Measurements from ENCODE around the gene PACSIN1. TPM values are rescaled to one million over a fixed set of nuclear protein-coding genes. Genes with fewer than 3 reads are reported as not detected.

Gene PACSIN1
- total RNA-seq, 1 experiment from 2014 or later = not detected

DNA sequence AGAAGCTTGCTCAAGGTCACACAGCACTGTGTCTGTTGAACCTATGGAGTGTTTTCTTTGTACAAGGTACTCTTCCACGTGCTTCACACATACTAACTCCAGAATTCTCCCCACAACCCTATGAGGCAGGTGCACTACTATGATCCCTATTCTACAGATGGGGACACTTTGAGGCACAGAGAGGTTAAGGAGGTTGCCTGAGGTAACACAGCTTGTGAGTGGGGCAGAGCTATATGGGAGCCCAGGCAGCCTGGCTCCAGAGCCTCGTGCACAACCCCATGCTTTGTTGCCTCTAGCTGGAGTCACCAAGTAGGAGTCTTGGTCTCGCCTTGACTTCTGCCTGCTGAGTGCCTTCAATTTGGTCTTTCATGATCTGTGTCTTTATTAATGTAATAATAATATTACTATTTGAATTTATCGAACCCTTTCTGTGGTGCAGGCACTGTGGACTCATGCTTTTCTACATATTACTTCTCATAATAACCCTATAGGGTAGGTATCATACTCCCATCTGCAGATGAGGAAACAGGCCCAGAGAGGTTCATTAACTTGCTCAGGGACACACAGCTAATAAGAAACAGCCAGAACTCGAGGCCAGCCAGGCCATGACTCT, 103.6 kb downstream of the PACSIN1 start:
- CTCF ChIA-PET = interaction anchor here (0.6 kb wide), 1 partner anchor 636 kb away, joined by 3 read pairs; no protein-coding TSS in a partner anchor
- intact Hi-C loops (cut with micrococcal nuclease; ENCODE audit: unreplicated experiment) = no loop called here
- POLR2A ChIA-PET (ENCODE audit: low non-redundant PET) = no interaction called here

DNA sequence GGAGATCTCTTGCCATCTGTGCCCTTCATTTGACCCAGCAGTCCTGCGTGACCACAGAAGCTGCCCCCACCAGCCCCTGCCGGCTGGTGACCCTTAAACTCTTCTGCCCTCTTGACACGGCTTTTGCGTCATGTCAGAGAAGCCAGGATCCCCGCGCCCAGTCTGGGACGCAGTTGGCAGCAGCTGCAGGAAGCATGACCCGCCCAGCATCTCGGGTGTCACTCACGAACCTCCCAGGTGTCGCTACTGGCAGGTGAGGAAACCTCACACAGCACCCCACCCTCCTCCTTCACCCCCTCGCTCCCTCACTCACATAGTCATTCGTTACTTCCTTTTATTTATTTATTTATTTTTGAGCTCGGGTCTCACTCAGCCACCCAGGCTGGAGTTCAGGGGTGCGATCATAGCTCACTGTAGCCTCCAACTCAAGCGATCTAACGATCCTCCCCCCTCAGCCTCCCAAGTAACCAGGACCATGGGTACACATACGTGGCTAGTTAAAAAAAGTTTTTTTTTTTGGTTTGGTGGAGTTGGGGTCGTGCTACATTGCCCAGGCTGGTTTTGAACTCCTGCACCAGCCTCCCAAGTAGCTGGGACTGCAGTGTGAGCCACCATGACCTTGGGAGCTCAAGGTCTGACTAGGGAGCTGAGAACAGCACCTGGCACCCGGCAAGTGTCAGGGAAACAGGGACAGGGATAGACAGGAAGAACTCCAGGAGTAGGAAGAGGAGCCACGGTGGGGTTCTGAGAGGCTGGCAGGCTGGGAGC, 104.4 kb downstream of the PACSIN1 start:
- Histone ChIP-seq H3K36me3 (ENCODE audit: insufficient read depth, low read length, poor library complexity, severe bottlenecking) (no peaks in the 10 kb centered on the region), H3K4me1 (ENCODE audit: insufficient read depth, low read length, poor library complexity, severe bottlenecking) (no peaks in the 10 kb centered on the region), H3K9me3 (ENCODE audit: low read depth, low read length, poor library complexity, severe bottlenecking) (no peaks in the 10 kb centered on the region), H3K27ac (ENCODE audit: low read depth, low read length, poor library complexity, severe bottlenecking) (no peak overlapping the region), H3K4me3 (ENCODE audit: low read depth, low read length, poor library complexity, severe bottlenecking) (no peak overlapping the region), H3K27me3 (replicated peaks; ENCODE audit: insufficient read depth, low read depth, low read length, poor library complexity) (no peaks in the 10 kb centered on the region)
- intact Hi-C loops (cut with micrococcal nuclease; ENCODE audit: unreplicated experiment) = no loop called here
- TF ChIP-seq, protein P1, sequence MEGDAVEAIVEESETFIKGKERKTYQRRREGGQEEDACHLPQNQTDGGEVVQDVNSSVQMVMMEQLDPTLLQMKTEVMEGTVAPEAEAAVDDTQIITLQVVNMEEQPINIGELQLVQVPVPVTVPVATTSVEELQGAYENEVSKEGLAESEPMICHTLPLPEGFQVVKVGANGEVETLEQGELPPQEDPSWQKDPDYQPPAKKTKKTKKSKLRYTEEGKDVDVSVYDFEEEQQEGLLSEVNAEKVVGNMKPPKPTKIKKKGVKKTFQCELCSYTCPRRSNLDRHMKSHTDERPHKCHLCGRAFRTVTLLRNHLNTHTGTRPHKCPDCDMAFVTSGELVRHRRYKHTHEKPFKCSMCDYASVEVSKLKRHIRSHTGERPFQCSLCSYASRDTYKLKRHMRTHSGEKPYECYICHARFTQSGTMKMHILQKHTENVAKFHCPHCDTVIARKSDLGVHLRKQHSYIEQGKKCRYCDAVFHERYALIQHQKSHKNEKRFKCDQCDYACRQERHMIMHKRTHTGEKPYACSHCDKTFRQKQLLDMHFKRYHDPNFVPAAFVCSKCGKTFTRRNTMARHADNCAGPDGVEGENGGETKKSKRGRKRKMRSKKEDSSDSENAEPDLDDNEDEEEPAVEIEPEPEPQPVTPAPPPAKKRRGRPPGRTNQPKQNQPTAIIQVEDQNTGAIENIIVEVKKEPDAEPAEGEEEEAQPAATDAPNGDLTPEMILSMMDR (conservative IDR thresholded peaks at IDR 0.05; ENCODE audit: low read depth, low read length) = no peak
- no peak for TF ChIP-seq EZH2 (IDR thresholded peaks at IDR 0.05; ENCODE audit: borderline replicate concordance, low read depth, low read length, poor library complexity, severe bottlenecking)
- ChIA-PET CTCF (interaction anchor here (0.6 kb wide), 1 partner anchor 635 kb away, joined by 3 read pairs; no protein-coding TSS in a partner anchor), POLR2A (ENCODE audit: low non-redundant PET) (no interaction called here)
- BruUV-seq (replicated peaks) = no TSS peak
- DNase-seq (ENCODE audit: low spot score) = no peak

More for the DNA sequence above, 103.6 kb downstream of the PACSIN1 start:
- no peak overlapping the region for H3K4me3 ChIP-seq (ENCODE audit: low read depth, low read length, poor library complexity, severe bottlenecking)
- BruUV-seq (replicated peaks) = no TSS peak
- H3K9me3 ChIP-seq (ENCODE audit: low read depth, low read length, poor library complexity, severe bottlenecking) = no peaks in the 10 kb centered on the region
- TF ChIP-seq, protein P1 (conservative IDR thresholded peaks at IDR 0.05; ENCODE audit: low read depth, low read length) = no peak
- no peak for TF ChIP-seq EZH2 (IDR thresholded peaks at IDR 0.05; ENCODE audit: borderline replicate concordance, low read depth, low read length, poor library complexity, severe bottlenecking)
- no peak for DNase-seq (ENCODE audit: low spot score)
- no peak overlapping the region for H3K27ac ChIP-seq (ENCODE audit: low read depth, low read length, poor library complexity, severe bottlenecking)
- no peaks in the 10 kb centered on the region for H3K36me3 ChIP-seq (ENCODE audit: insufficient read depth, low read length, poor library complexity, severe bottlenecking)
- H3K27me3 ChIP-seq (replicated peaks; ENCODE audit: insufficient read depth, low read depth, low read length, poor library complexity) = no peaks in the 10 kb centered on the region
- no peaks in the 10 kb centered on the region for H3K4me1 ChIP-seq (ENCODE audit: insufficient read depth, low read length, poor library complexity, severe bottlenecking)

- Histone ChIP-seq H3K36me3 (ENCODE audit: insufficient read depth, low read length, poor library complexity, severe bottlenecking) (no peaks in the 10 kb centered on the region), H3K27me3 (replicated peaks; ENCODE audit: insufficient read depth, low read depth, low read length, poor library complexity) (no peaks in the 10 kb centered on the region), H3K4me3 (ENCODE audit: low read depth, low read length, poor library complexity, severe bottlenecking) (no peak overlapping the region), H3K4me1 (ENCODE audit: insufficient read depth, low read length, poor library complexity, severe bottlenecking) (no peaks in the 10 kb centered on the region), H3K9me3 (ENCODE audit: low read depth, low read length, poor library complexity, severe bottlenecking) (no peaks in the 10 kb centered on the region), H3K27ac (ENCODE audit: low read depth, low read length, poor library complexity, severe bottlenecking) (no peak overlapping the region)
- CTCF ChIA-PET = no interaction called here
- BruUV-seq (replicated peaks) = no TSS peak
- intact Hi-C loops (cut with micrococcal nuclease; ENCODE audit: unreplicated experiment) = no loop called here
- TF ChIP-seq EZH2 (IDR thresholded peaks at IDR 0.05; ENCODE audit: borderline replicate concordance, low read depth, low read length, poor library complexity, severe bottlenecking) = no peak
- TF ChIP-seq, protein P1 (conservative IDR thresholded peaks at IDR 0.05; ENCODE audit: low read depth, low read length) = no peak
- DNase-seq (ENCODE audit: low spot score) = no peak
- POLR2A ChIA-PET (ENCODE audit: low non-redundant PET) = no interaction called here
Observed at GRCh38 chr6:34571388-34571787, 105.5 kb downstream of the PACSIN1 start.
